IMR-90 (cell line): ENCODE data around the gene SOCS6. TPM values are rescaled to one million over a fixed set of nuclear protein-coding genes. Genes with fewer than 3 reads are reported as not detected.

Source experiments
- ATAC-seq: fragments of 200-7000 bp; cut with Tn5 transposase; 2 replicates; pipeline ENCODE4 v1.9.1; 2020; ENCODE audit warnings: low read depth, mild to moderate bottlenecking, moderate library complexity
- BruUV-seq: library from RNA; stranded (reverse); fragments of 400-500 nt; replicated peaks from 2 replicates; lab custom pipeline; 2021; lab: Mats Ljungman, UMichigan
- CTCF ChIA-PET: fragments of 300-600 bp; formaldehyde crosslinking; extraction: SDS; loops from one replicate; lab custom pipeline; 2021; ENCODE audit warnings: antibody characterized with exemption; lab: Yijun Ruan, JAX
- POLR2A ChIA-PET: fragments of 300-600 bp; sonication (Branson Sonifier 250); formaldehyde crosslinking; loops from one replicate; lab custom pipeline; 2022; ENCODE audit warnings: antibody characterized with exemption; ENCODE audit not compliant: unreplicated experiment; lab: Charles Lee
- DNase-seq: peaks from one replicate; pipeline ENCODE4 v3.0.0; 2013
- H2AFZ ChIP-seq: replicated peaks from 2 replicates; pipeline ENCODE3; 2013; ENCODE audit warnings: low read length, mild to moderate bottlenecking; ENCODE audit not compliant: poor library complexity
- H2AK5ac ChIP-seq: 2 replicates; pipeline ENCODE4 v1.6.1; 2013; ENCODE audit warnings: low read depth, low read length, inconsistent platforms
- H2AK9ac ChIP-seq: replicated peaks from 2 replicates; pipeline ENCODE3; 2013; ENCODE audit warnings: mild to moderate bottlenecking, low read depth, low read length, moderate library complexity; ENCODE audit not compliant: poor library complexity
- H2BK120ac ChIP-seq: 2 replicates; pipeline ENCODE4 v1.6.1; 2013; ENCODE audit warnings: low read depth, low read length, inconsistent platforms
- H2BK15ac ChIP-seq: 3 replicates; pipeline ENCODE4 v1.6.1; 2013; ENCODE audit warnings: low read depth, low read length, inconsistent platforms
- H2BK20ac ChIP-seq: 2 replicates; pipeline ENCODE4 v1.6.1; 2013; ENCODE audit warnings: low read depth, mild to moderate bottlenecking, inconsistent platforms, low read length, moderate library complexity
- H2BK5ac ChIP-seq: 2 replicates; pipeline ENCODE4 v1.6.1; 2013; ENCODE audit warnings: mild to moderate bottlenecking, low read depth, low read length, inconsistent platforms; ENCODE audit not compliant: poor library complexity, severe bottlenecking
- H3K14ac ChIP-seq: replicated peaks from 2 replicates; pipeline ENCODE4 v1.6.1; 2013; ENCODE audit warnings: low read depth, low read length, inconsistent platforms
- H3K18ac ChIP-seq: 2 replicates; pipeline ENCODE4 v1.6.1; 2013; ENCODE audit warnings: low read depth, low read length, control low read depth
- H3K23ac ChIP-seq: 2 replicates; pipeline ENCODE4 v1.6.1; 2013; ENCODE audit warnings: low read depth, low read length, inconsistent platforms
- H3K27ac ChIP-seq: 2 replicates; pipeline ENCODE4 v1.5.1; 2013; ENCODE audit warnings: mild to moderate bottlenecking, control low read depth, low read length; ENCODE audit not compliant: insufficient read depth
- H3K27me3 ChIP-seq: 2 replicates; pipeline ENCODE4 v1.6.1; 2013; ENCODE audit warnings: low read length; ENCODE audit not compliant: control insufficient read depth, insufficient read depth
- H3K36me3 ChIP-seq: 2 replicates; pipeline ENCODE4 v1.6.1; 2013; ENCODE audit warnings: low read length, mixed read lengths; ENCODE audit not compliant: control insufficient read depth, insufficient read depth
- H3K4ac ChIP-seq: 2 replicates; pipeline ENCODE4 v1.6.1; 2013; ENCODE audit warnings: low read depth, low read length, inconsistent platforms
- H3K4me1 ChIP-seq: 2 replicates; pipeline ENCODE4 v1.6.1; 2013; ENCODE audit warnings: low read length, mixed read lengths; ENCODE audit not compliant: control insufficient read depth, insufficient read depth
- H3K4me2 ChIP-seq: 2 replicates; pipeline ENCODE4 v1.6.1; 2013; ENCODE audit warnings: low read depth, mild to moderate bottlenecking, control low read depth, low read length, moderate library complexity
- H3K4me3 ChIP-seq: 2 replicates; pipeline ENCODE4 v1.5.1; 2013; ENCODE audit warnings: low read depth, mild to moderate bottlenecking, control low read depth, low read length, moderate library complexity; ENCODE audit not compliant: insufficient read depth
- H3K56ac ChIP-seq: 2 replicates; pipeline ENCODE4 v1.6.1; 2013; ENCODE audit warnings: low read length, inconsistent platforms; ENCODE audit not compliant: insufficient read depth; ENCODE audit errors: extremely low read depth
- H3K79me1 ChIP-seq, 2 experiments: 2 replicates each; pipeline ENCODE4 v1.6.1; 2013; ENCODE audit warnings: low read length in 2 of 2, inconsistent platforms in 1 of 2, low read depth in 1 of 2
- H3K9ac ChIP-seq: 2 replicates; pipeline ENCODE4 v1.6.1; 2013; ENCODE audit warnings: low read depth, low read length, control low read depth
- H3K9me1 ChIP-seq: 2 replicates; pipeline ENCODE4 v1.6.1; 2013; ENCODE audit warnings: low read length, inconsistent platforms; ENCODE audit not compliant: insufficient read depth
- H3K9me3 ChIP-seq: 2 replicates; pipeline ENCODE4 v1.6.1; 2013; ENCODE audit warnings: low read length; ENCODE audit not compliant: control insufficient read depth, insufficient read depth
- H4K20me1 ChIP-seq: 2 replicates; pipeline ENCODE4 v1.6.1; 2013; ENCODE audit warnings: low read length, inconsistent platforms; ENCODE audit not compliant: insufficient read depth
- H4K5ac ChIP-seq: 2 replicates; pipeline ENCODE4 v1.6.1; 2013; ENCODE audit warnings: mild to moderate bottlenecking, low read depth, low read length, control low read depth
- H4K8ac ChIP-seq, 2 experiments: 2 replicates each; pipeline ENCODE4 v1.6.1; 2013; ENCODE audit warnings: low read depth in 2 of 2, low read length in 2 of 2, control low read depth in 1 of 2, inconsistent platforms in 1 of 2
- H4K91ac ChIP-seq: 2 replicates; pipeline ENCODE4 v1.6.1; 2013; ENCODE audit warnings: low read depth, low read length, inconsistent platforms; ENCODE audit not compliant: insufficient read depth
- BHLHE40 ChIP-seq: fragments of 150-350 bp; IDR thresholded peaks from 2 replicates; pipeline ENCODE4 v1.6.1; 2016; ENCODE audit warnings: mild to moderate bottlenecking, low read depth, low read length
- CEBPB ChIP-seq: IDR thresholded peaks from 2 replicates; pipeline ENCODE4 v1.6.1; 2012; ENCODE audit warnings: low read depth, low read length, improper control_type of control experiment
- CHD1 ChIP-seq: IDR thresholded peaks from 2 replicates; pipeline ENCODE4 v1.6.1; 2012; ENCODE audit warnings: low read depth, low read length, improper control_type of control experiment
- FOS ChIP-seq: fragments of 150-350 bp; IDR thresholded peaks from 2 replicates; pipeline ENCODE4 v1.6.1; 2016; ENCODE audit warnings: low read depth, low read length
- MAFK ChIP-seq: IDR thresholded peaks from 2 replicates; pipeline ENCODE4 v1.6.1; 2012; ENCODE audit warnings: low read depth, low read length, improper control_type of control experiment
- MAZ ChIP-seq: IDR thresholded peaks from 2 replicates; pipeline ENCODE4 v1.6.1; 2012; ENCODE audit warnings: low read depth, mild to moderate bottlenecking, low read length, improper control_type of control experiment, moderate library complexity, borderline replicate concordance
- MXI1 ChIP-seq: IDR thresholded peaks from 2 replicates; pipeline ENCODE4 v1.6.1; 2012; ENCODE audit warnings: low read depth, mild to moderate bottlenecking, low read length, moderate library complexity, borderline replicate concordance
- NFE2L2 ChIP-seq: fragments of 150-350 bp; IDR thresholded peaks from 2 replicates; pipeline ENCODE4 v1.6.1; 2016; ENCODE audit warnings: low read depth, mild to moderate bottlenecking, low read length
- POLR2A ChIP-seq: IDR thresholded peaks from 2 replicates; pipeline ENCODE4 v1.6.1; 2012; ENCODE audit warnings: mild to moderate bottlenecking, low read depth, low read length
- RAD21 ChIP-seq: IDR thresholded peaks from 2 replicates; pipeline ENCODE4 v1.6.1; 2012; ENCODE audit warnings: low read length, improper control_type of control experiment
- RCOR1 ChIP-seq: IDR thresholded peaks from 2 replicates; pipeline ENCODE4 v1.6.1; 2012; ENCODE audit warnings: mild to moderate bottlenecking, low read length, improper control_type of control experiment; ENCODE audit not compliant: insufficient replicate concordance
- RFX5 ChIP-seq: IDR thresholded peaks from 2 replicates; pipeline ENCODE4 v1.8.0; 2012; ENCODE audit warnings: low read depth, mild to moderate bottlenecking, low read length, moderate library complexity
- SMC3 ChIP-seq: fragments of 150-350 bp; IDR thresholded peaks from 2 replicates; pipeline ENCODE4 v1.6.1; 2016; ENCODE audit warnings: low read depth, mild to moderate bottlenecking, antibody characterized with exemption, low read length, moderate library complexity
- USF2 ChIP-seq: fragments of 150-350 bp; IDR thresholded peaks from 2 replicates; pipeline ENCODE4 v1.6.1; 2017; ENCODE audit warnings: mild to moderate bottlenecking, antibody characterized with exemption, low read length, low read depth
- WGBS, 2 experiments: methylation state at CpG; one replicate each; pipeline versions ENCODE4 v1.1.5 to v1.1.7; 2013; ENCODE audit warnings: missing lambda C conversion rate in 2 of 2; ENCODE audit not compliant: insufficient read length in 1 of 2; ENCODE audit errors: extremely low coverage in 2 of 2; 5-methylcytosine and 5-hydroxymethylcytosine counted together
- dilution Hi-C: fragments of 300-500 bp; cut with HindIII; formaldehyde crosslinking; loops from one replicate; pipeline ENCODE4 v1.14.3; 2018; ENCODE audit warnings: low sequenced_read_pairs; ENCODE audit not compliant: unreplicated experiment
- in situ Hi-C: fragments of 300-500 bp; cut with MboI; formaldehyde crosslinking; loops from 3 replicates; pipeline ENCODE4 v1.14.3; 2019; ENCODE audit warnings: low sequenced_read_pairs, inconsistent platforms, mixed read lengths
- intact Hi-C: fragments of 100-400 bp; cut with micrococcal nuclease; formaldehyde crosslinking; loops from 2 replicates; pipeline ENCODE4 v1.10.0; 2022
- polyA plus RNA-seq, 3 experiments: library from polyadenylated mRNA; depleted of rRNA; stranded (reverse); fragments of >200 nt; gene quantifications; 2 replicates each; pipeline ENCODE4 v1.2.3, GENCODE V29; 2012; ENCODE audit warnings: low replicate concordance in 1 of 3
- total RNA-seq: library from RNA; depleted of rRNA; stranded (reverse); fragments of >200 nt; gene quantifications from 2 replicates; pipeline ENCODE4 v1.2.3, GENCODE V29; 2012
- TF ChIP-seq, protein P1 (sequence below): conservative IDR thresholded peaks from 2 replicates; pipeline ENCODE4 v1.5.1; 2012; ENCODE audit warnings: mild to moderate bottlenecking, low read depth, low read length, improper control_type of control experiment
- TF ChIP-seq, protein P2 (sequence below): fragments of 150-350 bp; IDR thresholded peaks from 2 replicates; pipeline ENCODE4 v1.6.1; 2016; ENCODE audit warnings: low read depth, mild to moderate bottlenecking, low read length, moderate library complexity, borderline replicate concordance

SOCS6 gene
- total and polyA plus RNA-seq, 2 of the 4 experiments (the other 2 are of a cell fraction): 21.3 to 57.4 TPM

DNA sequence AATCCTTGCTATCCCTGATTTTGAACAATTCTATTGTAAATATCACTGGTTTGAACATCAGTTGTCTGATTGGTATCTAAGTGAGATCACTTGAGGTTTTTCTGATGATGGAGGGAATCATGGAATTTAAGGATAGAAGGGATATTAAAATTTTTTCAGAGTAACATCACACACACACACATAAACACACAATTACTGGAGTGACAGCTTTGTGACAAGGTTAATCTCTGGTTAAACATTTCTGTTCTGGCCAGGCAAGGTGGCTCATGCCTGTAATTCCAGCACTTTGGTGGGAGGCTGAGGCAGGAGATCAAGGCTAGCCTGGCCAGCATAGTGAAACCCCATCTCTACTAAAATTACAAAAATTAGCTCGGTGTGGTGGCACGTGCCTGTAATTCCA is 85.3 kb downstream of the SOCS6 start:
- no peak overlapping the region for H3K4me2 ChIP-seq
- peak overlapping the region; percentile 65; the same call in 1 of the 2 replicates for H2BK20ac ChIP-seq
- H3K4me3 ChIP-seq: no peak overlapping the region
- DNase-seq (peak; percentile 30), ATAC-seq (no peak)
- peak overlapping the region; percentile 35; the same call in 1 of the 2 replicates for H3K4ac ChIP-seq
- peaks cover 7% of the 10 kb centered on the region for H3K9me1 ChIP-seq
- dilution Hi-C loops (no loop called here), in situ Hi-C loops (no loop called here), intact Hi-C loops (no loop called here)
- H2AK5ac ChIP-seq: no peak overlapping the region
- no peak overlapping the region for H3K14ac ChIP-seq
- H4K91ac ChIP-seq: no peak overlapping the region
- no TSS peak for BruUV-seq
- no peak overlapping the region for H3K27ac ChIP-seq
- H2BK120ac ChIP-seq: peak overlapping the region; percentile 22; the same call in 1 of the 2 replicates
- H2BK5ac ChIP-seq: peak overlapping the region; percentile 89
- H2AFZ ChIP-seq: no peak overlapping the region
- WGBS, 2 experiments: no CpG with 5 or more reads among the region's 2 CpGs
- no peak overlapping the region for H3K56ac ChIP-seq
- H2BK15ac ChIP-seq: peak overlapping the region; percentile 16; the same call in 1 of the 3 replicates
- peak overlapping the region; percentile 92; the same call in 1 of the 2 replicates for H4K5ac ChIP-seq
- peaks cover 15% of the 10 kb centered on the region for H3K4me1 ChIP-seq
- H3K79me1 ChIP-seq: no peaks in the 10 kb centered on the region
- no peaks in the 10 kb centered on the region for H3K27me3 ChIP-seq
- H3K36me3 ChIP-seq: no peaks in the 10 kb centered on the region
- POLR2A ChIA-PET: no interaction called here
- H2AK9ac ChIP-seq: no peak overlapping the region
- no peaks in the 10 kb centered on the region for H3K9me3 ChIP-seq
- no peak overlapping the region; a peak in 1 of 4 replicates for H4K8ac ChIP-seq
- peak overlapping the region; percentile 89; the same call in 1 of the 2 replicates for H3K18ac ChIP-seq
- no peak overlapping the region for H3K9ac ChIP-seq
- TF ChIP-seq FOS: no peak
- no peak for TF ChIP-seq RAD21
- TF ChIP-seq MXI1: no peak
- no peak for TF ChIP-seq CHD1
- no peak for TF ChIP-seq BHLHE40
- no peak for TF ChIP-seq RFX5
- no peak for TF ChIP-seq SMC3
- no peak for TF ChIP-seq POLR2A
- no peak for TF ChIP-seq CEBPB
- TF ChIP-seq MAFK: no peak
- TF ChIP-seq USF2: no peak
- TF ChIP-seq, protein P1, sequence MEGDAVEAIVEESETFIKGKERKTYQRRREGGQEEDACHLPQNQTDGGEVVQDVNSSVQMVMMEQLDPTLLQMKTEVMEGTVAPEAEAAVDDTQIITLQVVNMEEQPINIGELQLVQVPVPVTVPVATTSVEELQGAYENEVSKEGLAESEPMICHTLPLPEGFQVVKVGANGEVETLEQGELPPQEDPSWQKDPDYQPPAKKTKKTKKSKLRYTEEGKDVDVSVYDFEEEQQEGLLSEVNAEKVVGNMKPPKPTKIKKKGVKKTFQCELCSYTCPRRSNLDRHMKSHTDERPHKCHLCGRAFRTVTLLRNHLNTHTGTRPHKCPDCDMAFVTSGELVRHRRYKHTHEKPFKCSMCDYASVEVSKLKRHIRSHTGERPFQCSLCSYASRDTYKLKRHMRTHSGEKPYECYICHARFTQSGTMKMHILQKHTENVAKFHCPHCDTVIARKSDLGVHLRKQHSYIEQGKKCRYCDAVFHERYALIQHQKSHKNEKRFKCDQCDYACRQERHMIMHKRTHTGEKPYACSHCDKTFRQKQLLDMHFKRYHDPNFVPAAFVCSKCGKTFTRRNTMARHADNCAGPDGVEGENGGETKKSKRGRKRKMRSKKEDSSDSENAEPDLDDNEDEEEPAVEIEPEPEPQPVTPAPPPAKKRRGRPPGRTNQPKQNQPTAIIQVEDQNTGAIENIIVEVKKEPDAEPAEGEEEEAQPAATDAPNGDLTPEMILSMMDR: no peak
- TF ChIP-seq, protein P2, sequence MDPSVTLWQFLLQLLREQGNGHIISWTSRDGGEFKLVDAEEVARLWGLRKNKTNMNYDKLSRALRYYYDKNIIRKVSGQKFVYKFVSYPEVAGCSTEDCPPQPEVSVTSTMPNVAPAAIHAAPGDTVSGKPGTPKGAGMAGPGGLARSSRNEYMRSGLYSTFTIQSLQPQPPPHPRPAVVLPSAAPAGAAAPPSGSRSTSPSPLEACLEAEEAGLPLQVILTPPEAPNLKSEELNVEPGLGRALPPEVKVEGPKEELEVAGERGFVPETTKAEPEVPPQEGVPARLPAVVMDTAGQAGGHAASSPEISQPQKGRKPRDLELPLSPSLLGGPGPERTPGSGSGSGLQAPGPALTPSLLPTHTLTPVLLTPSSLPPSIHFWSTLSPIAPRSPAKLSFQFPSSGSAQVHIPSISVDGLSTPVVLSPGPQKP: no peak
- TF ChIP-seq MAZ: no peak
- no peak for TF ChIP-seq RCOR1
- no peak for TF ChIP-seq NFE2L2
- no peak overlapping the region for H3K23ac ChIP-seq
- CTCF ChIA-PET: interaction anchor here (1.4 kb wide), 1 partner anchor 12 kb away, joined by 4 read pairs; no protein-coding TSS in a partner anchor
- H4K20me1 ChIP-seq: no peaks in the 10 kb centered on the region
